ENCODE measurements around the gene NAP1L4. TPM values are rescaled to one million over a fixed set of nuclear protein-coding genes. Genes with fewer than 3 reads are reported as not detected.

Gene NAP1L4
- total and polyA plus RNA-seq, 2 of the 8 experiments (the other 6 are each of a cell fraction or from before 2014, with no cell fraction given) = 75.8 to 194 TPM

DNA sequence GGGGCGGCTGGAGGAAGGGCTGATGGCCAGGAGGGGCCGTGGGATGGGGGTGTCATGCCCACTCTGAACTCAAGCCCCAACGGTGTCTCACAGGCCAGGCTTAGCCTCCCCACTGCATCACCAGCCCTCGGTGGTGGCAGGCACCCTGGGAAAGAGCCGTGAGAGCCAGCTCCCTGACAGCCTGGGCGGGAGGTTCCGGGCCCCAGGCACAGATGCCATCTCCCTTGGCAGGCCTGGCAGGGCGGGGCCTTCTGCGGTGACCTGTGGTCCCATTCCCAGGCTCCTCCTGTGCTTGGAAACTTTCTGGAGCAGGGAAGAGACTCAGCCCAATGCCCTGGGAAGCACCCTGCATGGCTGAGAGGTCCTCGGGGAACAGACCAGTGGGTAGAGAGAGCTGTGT lies 67.7 kb downstream of the NAP1L4 start:
- Histone ChIP-seq H3K27ac (ENCODE audit: low read depth, low read length) (no peak overlapping the region), H4K91ac (replicated peaks; ENCODE audit: insufficient read length, low read length) (no peak overlapping the region), H3K4me1 (replicated peaks in 1 of 4; ENCODE audit: control insufficient read depth in 3 of 4, insufficient read depth in 4 of 4, low read length in 3 of 4) (peaks cover 0 to 7% (median 2%) of the 10 kb centered on the region in 4 experiments; a peak in 3 of 7 replicates), H3K23ac (ENCODE audit: insufficient read length) (no peak overlapping the region), H2AFZ (ENCODE audit: low read length) (no peak overlapping the region), H2AK5ac (ENCODE audit: low read depth, low read length) (no peak overlapping the region), H3K9me3 (ENCODE audit: insufficient read depth in 2 of 2, low read depth in 1 of 2, low read length in 1 of 2) (no peaks in the 10 kb centered on the region), H2BK15ac (ENCODE audit: low read length) (no peak overlapping the region), H3K23me2 (ENCODE audit: low read depth, low read length) (peaks cover 8% of the 10 kb centered on the region; the same call in 1 of the 2 replicates), H4K8ac (ENCODE audit: extremely low read depth, insufficient read depth, low read length) (no peak overlapping the region; the same call in 1 of the 2 replicates), H3K4ac (replicated peaks; ENCODE audit: insufficient read length, low read depth, low read length) (no peak overlapping the region), H4K5ac (ENCODE audit: insufficient read length, low read depth, low read length) (no peak overlapping the region), H2BK5ac (ENCODE audit: low read depth, low read length) (no peak overlapping the region), H3K56ac (replicated peaks; ENCODE audit: insufficient read length, low read depth, low read length) (no peak overlapping the region), H3K9ac (replicated peaks in 1 of 4; ENCODE audit: extremely low read depth in 1 of 4, low read depth in 3 of 4, low read length in 3 of 4) (no peak overlapping the region), H3K14ac (ENCODE audit: insufficient read length) (no peak overlapping the region), H3K18ac (ENCODE audit: extremely low read depth, low read length) (no peak overlapping the region), H3K79me2 (ENCODE audit: control insufficient read depth in 1 of 2, insufficient read depth in 2 of 2, low read length in 2 of 2) (no peaks in the 10 kb centered on the region), H3K36me3 (ENCODE audit: control insufficient read depth in 2 of 4, insufficient read depth in 4 of 4, low read length in 3 of 4) (no peaks in the 10 kb centered on the region), H3K4me2 (ENCODE audit: insufficient read depth in 1 of 2, low read depth in 2 of 2, low read length in 2 of 2) (no peak overlapping the region), H2BK120ac (replicated peaks; ENCODE audit: low read depth, low read length) (no peak overlapping the region), H3K27me3 (replicated peaks in 1 of 4; ENCODE audit: control insufficient read depth in 3 of 4, extremely low read depth in 1 of 4, insufficient read depth in 3 of 4, low read length in 3 of 4) (peaks cover 21 to 35% (median 29%) of the 10 kb centered on the region in 4 experiments), H2BK20ac (ENCODE audit: low read length) (no peak overlapping the region), H2BK12ac (ENCODE audit: low read depth, low read length) (no peak overlapping the region), H4K20me1 (replicated peaks in 1 of 2; ENCODE audit: control insufficient read depth in 1 of 2, insufficient read depth in 2 of 2, low read length in 2 of 2) (peaks cover 4 to 9% of the 10 kb centered on the region in 2 experiments), H3K79me1 (ENCODE audit: low read depth, low read length) (no peaks in the 10 kb centered on the region), H3K4me3 (ENCODE audit: extremely low read depth in 1 of 4, insufficient read depth in 2 of 4, low read depth in 3 of 4, low read length in 4 of 4) (no peak overlapping the region)
- ChIA-PET POLR2A (ENCODE audit: partially characterized antibody) (interaction anchor here (1.3 kb wide), 1 partner anchor 33 kb away, joined by 4 read pairs; no protein-coding TSS in a partner anchor), CTCF (ENCODE audit: partially characterized antibody) (interaction anchor here (0.5 to 2.1 kb wide), 5 partner anchors 21 to 504 kb away, joined by 3 to 9 read pairs (median 3); no protein-coding TSS in a partner anchor)
- no peak for TF ChIP-seq KDM5A (IDR thresholded peaks at IDR 0.05; ENCODE audit: low read length)
- TF ChIP-seq RNF2 (IDR thresholded peaks at IDR 0.05; ENCODE audit: borderline replicate concordance, low read depth, low read length, missing control alignments, poor library complexity, severe bottlenecking) = no peak
- TF ChIP-seq ZNF274 (IDR thresholded peaks at IDR 0.05; ENCODE audit: borderline replicate concordance, extremely low read depth, low read length) = no peak
- no peak for TF ChIP-seq POLR2A (IDR thresholded peaks at IDR 0.05; ENCODE audit: control extremely low read depth in 1 of 2, low read depth in 2 of 2, low read length in 2 of 2)
- TF ChIP-seq EGR1 (IDR thresholded peaks at IDR 0.05; ENCODE audit: borderline replicate concordance, low read depth, low read length) = no peak
- TF ChIP-seq GTF2F1 (IDR thresholded peaks at IDR 0.05; ENCODE audit: borderline replicate concordance, low read depth, low read length) = no peak
- no peak for TF ChIP-seq SUZ12 (IDR thresholded peaks at IDR 0.05; ENCODE audit: low read length)
- no peak for TF ChIP-seq ASH2L (IDR thresholded peaks at IDR 0.05; ENCODE audit: low read length)
- TF ChIP-seq HDAC6 (IDR thresholded peaks at IDR 0.05; ENCODE audit: low read depth, low read length) = no peak
- TF ChIP-seq, protein P1, sequence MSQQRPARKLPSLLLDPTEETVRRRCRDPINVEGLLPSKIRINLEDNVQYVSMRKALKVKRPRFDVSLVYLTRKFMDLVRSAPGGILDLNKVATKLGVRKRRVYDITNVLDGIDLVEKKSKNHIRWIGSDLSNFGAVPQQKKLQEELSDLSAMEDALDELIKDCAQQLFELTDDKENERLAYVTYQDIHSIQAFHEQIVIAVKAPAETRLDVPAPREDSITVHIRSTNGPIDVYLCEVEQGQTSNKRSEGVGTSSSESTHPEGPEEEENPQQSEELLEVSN (IDR thresholded peaks at IDR 0.05) = no peak
- WGBS, 2 experiments (ENCODE audit: extremely low coverage in 1 of 2, insufficient coverage in 1 of 2, insufficient read length in 1 of 2, insufficient replicate concordance in 2 of 2, low coverage in 1 of 2, low lambda C conversion rate in 2 of 2, missing lambda C conversion rate in 1 of 2) = 97% methylated on average over 8 of the region's 10 CpGs; no CpG with 5 or more reads in 1 of the 2 experiments
- FAIRE-seq (no peak), DNase-seq (ENCODE audit: low read depth in 1 of 2, low spot score in 2 of 2) (no peak)

Data from H1 (cell line).